MM.1S (cell line): Measurements from ENCODE around the gene GOLGA7B.

ENCODE experiments used
- DNase-seq: peaks from one replicate; pipeline ENCODE4 v3.0.0-alpha.2; 2015
- H2AFZ ChIP-seq: fragments of 300-600 bp; sonication (generic); 2 replicates; pipeline ENCODE4 v1.6.0; 2016; ENCODE audit warnings: antibody characterized with exemption, low read length
- H3F3A ChIP-seq: fragments of 300-600 bp; sonication (generic); 2 replicates; pipeline ENCODE4 v1.6.1; 2016; ENCODE audit warnings: mild to moderate bottlenecking, antibody characterized with exemption, low read length, moderate library complexity, mixed read lengths; ENCODE audit not compliant: insufficient read depth
- H3K27ac ChIP-seq: fragments of 300-600 bp; sonication (generic); 2 replicates; pipeline ENCODE4 v1.5.1; 2016; ENCODE audit warnings: mild to moderate bottlenecking, low read length
- H3K27me3 ChIP-seq: fragments of 300-600 bp; sonication (generic); replicated peaks from 2 replicates; pipeline ENCODE4 v1.6.0; 2016; ENCODE audit warnings: low read length; ENCODE audit not compliant: insufficient read depth
- H3K36me3 ChIP-seq: fragments of 300-600 bp; sonication (generic); replicated peaks from 2 replicates; pipeline ENCODE4 v1.6.1; 2016; ENCODE audit warnings: mild to moderate bottlenecking, low read length, mixed read lengths; ENCODE audit not compliant: insufficient read depth
- H3K4me1 ChIP-seq: fragments of 300-600 bp; sonication (generic); 2 replicates; pipeline ENCODE4 v1.6.1; 2016; ENCODE audit warnings: low read length, mixed read lengths
- H3K4me2 ChIP-seq: fragments of 300-600 bp; sonication (generic); 2 replicates; pipeline ENCODE4 v1.6.0; 2016; ENCODE audit warnings: low read depth, low read length
- H3K4me3 ChIP-seq: fragments of 300-600 bp; sonication (generic); 2 replicates; pipeline ENCODE4 v1.5.1; 2016; ENCODE audit warnings: low read length, mixed read lengths
- H3K79me2 ChIP-seq: fragments of 300-600 bp; sonication (generic); 2 replicates; pipeline ENCODE4 v1.6.1; 2016; ENCODE audit warnings: mixed run types, low read length, mixed read lengths
- H3K9ac ChIP-seq: fragments of 300-600 bp; sonication (generic); 2 replicates; pipeline ENCODE4 v1.6.1; 2016; ENCODE audit warnings: low read length, mixed read lengths
- H3K9me2 ChIP-seq: fragments of 300-600 bp; sonication (generic); replicated peaks from 2 replicates; pipeline ENCODE4 v1.6.1; 2016; ENCODE audit warnings: mild to moderate bottlenecking, low read length, mixed read lengths; ENCODE audit not compliant: insufficient read depth
- H3K9me3 ChIP-seq: fragments of 300-600 bp; sonication (generic); replicated peaks from 2 replicates; pipeline ENCODE4 v1.6.1; 2016; ENCODE audit warnings: mild to moderate bottlenecking, low read length, mixed read lengths; ENCODE audit not compliant: insufficient read depth
- H4K20me1 ChIP-seq: fragments of 300-600 bp; sonication (generic); 2 replicates; pipeline ENCODE4 v1.6.1; 2016; ENCODE audit warnings: mild to moderate bottlenecking, low read length, moderate library complexity, mixed read lengths; ENCODE audit not compliant: insufficient read depth
- EZH2 ChIP-seq: fragments of 300-600 bp; sonication (generic); optimal IDR thresholded peaks from 2 replicates; pipeline ENCODE3; 2017; ENCODE audit warnings: low read depth, mild to moderate bottlenecking, antibody characterized with exemption, low read length, mixed read lengths
- EZH2phosphoT487 ChIP-seq: fragments of 300-600 bp; sonication (generic); IDR thresholded peaks from 2 replicates; pipeline ENCODE4 v1.6.1; 2018; ENCODE audit warnings: antibody characterized with exemption, low read length
- TF ChIP-seq, protein P1 (sequence below): fragments of 300-600 bp; sonication (generic); IDR thresholded peaks from 2 replicates; pipeline ENCODE4 v1.5.1; 2016; ENCODE audit warnings: antibody characterized with exemption, low read length, mixed read lengths

The GOLGA7B gene

DNA sequence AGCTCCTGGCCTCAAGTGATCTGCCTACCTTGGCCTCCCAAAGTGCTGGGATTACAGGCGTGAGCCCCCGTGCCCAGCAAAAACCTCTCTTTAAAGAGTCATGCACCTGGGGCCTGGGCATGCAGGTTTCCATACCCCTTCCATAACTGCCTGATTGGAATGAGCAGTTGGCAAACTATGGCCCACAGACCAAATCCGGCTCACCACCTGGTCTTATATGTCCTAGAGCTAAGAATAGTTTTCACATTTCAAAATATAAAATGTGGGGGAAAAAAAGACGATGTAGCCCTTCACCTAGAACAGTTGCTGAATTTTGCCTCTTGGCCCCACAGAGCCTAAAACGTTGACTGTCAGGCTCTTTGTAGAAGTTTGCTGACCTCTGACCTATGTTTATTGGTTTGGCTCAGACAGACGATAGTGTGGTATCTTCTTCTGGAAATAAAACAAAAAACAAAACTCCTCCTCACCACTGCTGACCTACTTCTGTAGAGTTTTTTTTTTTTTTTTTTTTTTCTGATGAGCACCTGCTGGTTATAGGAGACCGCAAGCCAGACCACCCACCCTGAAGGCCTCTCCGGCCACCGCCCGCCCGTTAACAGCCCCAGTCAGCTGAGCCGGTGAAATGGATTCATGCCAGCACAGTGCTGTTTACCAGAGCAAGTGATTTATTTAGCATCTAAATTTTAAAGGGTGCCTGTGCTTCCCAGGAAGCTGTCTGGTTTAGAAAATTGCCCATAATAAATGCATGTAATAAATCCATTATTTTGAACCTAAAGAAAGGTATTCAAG is 44.4 kb upstream of the GOLGA7B start:
- H3K4me2 ChIP-seq, result no peak overlapping the region
- no peak for DNase-seq
- H3K9me3 ChIP-seq, result no peaks in the 10 kb centered on the region
- no peaks in the 10 kb centered on the region for H3K27me3 ChIP-seq
- no peaks in the 10 kb centered on the region for H4K20me1 ChIP-seq
- H3K4me3 ChIP-seq, result no peak overlapping the region
- H3K4me1 ChIP-seq, result no peaks in the 10 kb centered on the region
- no peaks in the 10 kb centered on the region for H3K9me2 ChIP-seq
- TF ChIP-seq, protein P1, sequence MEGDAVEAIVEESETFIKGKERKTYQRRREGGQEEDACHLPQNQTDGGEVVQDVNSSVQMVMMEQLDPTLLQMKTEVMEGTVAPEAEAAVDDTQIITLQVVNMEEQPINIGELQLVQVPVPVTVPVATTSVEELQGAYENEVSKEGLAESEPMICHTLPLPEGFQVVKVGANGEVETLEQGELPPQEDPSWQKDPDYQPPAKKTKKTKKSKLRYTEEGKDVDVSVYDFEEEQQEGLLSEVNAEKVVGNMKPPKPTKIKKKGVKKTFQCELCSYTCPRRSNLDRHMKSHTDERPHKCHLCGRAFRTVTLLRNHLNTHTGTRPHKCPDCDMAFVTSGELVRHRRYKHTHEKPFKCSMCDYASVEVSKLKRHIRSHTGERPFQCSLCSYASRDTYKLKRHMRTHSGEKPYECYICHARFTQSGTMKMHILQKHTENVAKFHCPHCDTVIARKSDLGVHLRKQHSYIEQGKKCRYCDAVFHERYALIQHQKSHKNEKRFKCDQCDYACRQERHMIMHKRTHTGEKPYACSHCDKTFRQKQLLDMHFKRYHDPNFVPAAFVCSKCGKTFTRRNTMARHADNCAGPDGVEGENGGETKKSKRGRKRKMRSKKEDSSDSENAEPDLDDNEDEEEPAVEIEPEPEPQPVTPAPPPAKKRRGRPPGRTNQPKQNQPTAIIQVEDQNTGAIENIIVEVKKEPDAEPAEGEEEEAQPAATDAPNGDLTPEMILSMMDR, result no peak
- TF ChIP-seq EZH2phosphoT487 (no peak), EZH2 (no peak)
- H3K36me3 ChIP-seq, result no peaks in the 10 kb centered on the region
- no peak overlapping the region for H3K9ac ChIP-seq
- no peak overlapping the region for H3K27ac ChIP-seq
- H3F3A ChIP-seq, result no peaks in the 10 kb centered on the region
- no peaks in the 10 kb centered on the region for H3K79me2 ChIP-seq
- no peak overlapping the region for H2AFZ ChIP-seq

DNA sequence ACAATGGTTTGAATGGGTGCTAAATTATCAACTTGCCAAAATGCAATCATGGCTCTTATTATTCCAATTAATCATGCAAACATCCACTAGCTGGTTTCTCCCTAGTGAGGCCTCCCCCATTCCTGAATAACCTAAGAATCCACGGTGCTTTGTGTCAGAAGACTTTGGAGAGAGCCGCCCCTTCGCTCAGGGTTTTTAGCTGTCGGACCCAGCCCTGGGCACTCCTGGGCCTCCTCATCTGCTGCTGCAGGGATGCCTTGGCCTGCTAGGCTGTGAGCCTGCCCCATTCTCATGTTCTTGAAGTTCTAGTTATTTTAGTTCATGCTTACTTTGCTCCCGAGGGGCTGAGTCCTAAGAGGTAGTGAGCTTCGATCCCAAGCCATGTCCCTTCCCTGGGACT is 43.7 kb upstream of the GOLGA7B start:
- Histone ChIP-seq H3K9ac (no peak overlapping the region), H2AFZ (no peak overlapping the region), H3F3A (no peaks in the 10 kb centered on the region), H3K36me3 (no peaks in the 10 kb centered on the region), H3K79me2 (no peaks in the 10 kb centered on the region), H3K27ac (no peak overlapping the region), H3K27me3 (no peaks in the 10 kb centered on the region), H3K9me2 (no peaks in the 10 kb centered on the region), H3K9me3 (no peaks in the 10 kb centered on the region), H3K4me3 (no peak overlapping the region), H3K4me1 (no peaks in the 10 kb centered on the region), H3K4me2 (no peak overlapping the region), H4K20me1 (no peaks in the 10 kb centered on the region)
- TF ChIP-seq EZH2 (no peak), EZH2phosphoT487 (no peak)
- TF ChIP-seq, protein P1, result no peak
- DNase-seq, result no peak

DNA sequence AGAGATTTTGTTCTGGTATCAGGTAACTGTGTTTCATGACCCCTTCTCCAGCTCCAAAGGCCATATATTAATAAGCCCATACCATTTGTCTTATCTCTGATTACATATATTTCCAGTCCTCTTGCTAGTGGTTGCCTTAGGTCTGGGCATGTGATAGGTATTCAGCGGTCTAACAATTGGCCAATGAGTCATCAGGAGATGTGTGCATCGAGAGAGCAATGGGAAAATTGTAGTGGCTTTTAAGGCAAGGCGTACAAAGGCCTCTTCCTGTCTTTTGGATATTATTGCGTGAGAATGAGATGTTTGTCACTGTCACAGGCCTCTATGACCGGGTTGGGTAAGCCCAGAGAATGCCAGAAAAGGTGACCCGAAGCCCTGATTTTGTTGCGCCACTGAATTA is 39.2 kb upstream of the GOLGA7B start:
- H3K9me2 ChIP-seq, result no peaks in the 10 kb centered on the region
- 0 out of 2 replicates have a peak, but pooled peaks cover 3% of the 10 kb centered on the region for H3K27me3 ChIP-seq
- no peaks in the 10 kb centered on the region for H3K4me1 ChIP-seq
- no peak for DNase-seq
- no peaks in the 10 kb centered on the region for H3K9me3 ChIP-seq
- no peak overlapping the region for H3K27ac ChIP-seq
- no peaks in the 10 kb centered on the region for H3F3A ChIP-seq
- no peak overlapping the region for H2AFZ ChIP-seq
- no peak overlapping the region for H3K4me3 ChIP-seq
- TF ChIP-seq EZH2phosphoT487 (no peak), EZH2 (no peak)
- TF ChIP-seq, protein P1, result no peak
- H3K9ac ChIP-seq, result no peak overlapping the region
- no peaks in the 10 kb centered on the region for H3K36me3 ChIP-seq
- no peak overlapping the region for H3K4me2 ChIP-seq
- no peaks in the 10 kb centered on the region for H3K79me2 ChIP-seq
- no peaks in the 10 kb centered on the region for H4K20me1 ChIP-seq
